G401.6 (cell line): ENCODE measurements around the gene ZNF621.
"Not testable (repeated sequence)": the region's sequence is repeated elsewhere in the genome, so short reads cannot be mapped to it uniquely, and the experiment has no call there.

Experiments used
- FAIRE-seq: peaks from 2 replicates; lab custom pipeline; 2012; peaks lifted over from hg19 to GRCh38; lab: Jason Lieb, UNC

Gene ZNF621

GRCh38 chr3:40546816-40547215 is 22.1 kb downstream of the ZNF621 start:
- FAIRE-seq = no peak

DNA sequence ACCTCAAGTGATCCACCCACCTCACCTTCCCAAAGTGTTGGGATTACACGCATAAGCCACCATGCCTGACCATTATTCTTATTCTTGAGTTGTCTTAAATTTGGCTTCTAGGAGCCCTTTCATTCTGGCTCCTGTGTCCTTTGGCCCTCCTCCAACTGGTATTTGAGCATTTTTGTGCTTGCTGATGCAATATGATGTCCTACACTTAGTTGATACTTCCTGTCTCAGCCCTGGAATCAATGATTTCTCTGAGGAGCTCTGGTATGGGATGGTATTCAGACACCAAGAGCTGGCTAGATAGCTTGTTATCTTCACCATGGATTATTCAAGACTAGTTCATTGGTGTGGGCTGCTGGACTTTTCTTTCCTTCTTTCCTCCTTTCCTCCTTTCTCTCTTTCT is 25.4 kb downstream of the ZNF621 start:
- FAIRE-seq = no peak

DNA sequence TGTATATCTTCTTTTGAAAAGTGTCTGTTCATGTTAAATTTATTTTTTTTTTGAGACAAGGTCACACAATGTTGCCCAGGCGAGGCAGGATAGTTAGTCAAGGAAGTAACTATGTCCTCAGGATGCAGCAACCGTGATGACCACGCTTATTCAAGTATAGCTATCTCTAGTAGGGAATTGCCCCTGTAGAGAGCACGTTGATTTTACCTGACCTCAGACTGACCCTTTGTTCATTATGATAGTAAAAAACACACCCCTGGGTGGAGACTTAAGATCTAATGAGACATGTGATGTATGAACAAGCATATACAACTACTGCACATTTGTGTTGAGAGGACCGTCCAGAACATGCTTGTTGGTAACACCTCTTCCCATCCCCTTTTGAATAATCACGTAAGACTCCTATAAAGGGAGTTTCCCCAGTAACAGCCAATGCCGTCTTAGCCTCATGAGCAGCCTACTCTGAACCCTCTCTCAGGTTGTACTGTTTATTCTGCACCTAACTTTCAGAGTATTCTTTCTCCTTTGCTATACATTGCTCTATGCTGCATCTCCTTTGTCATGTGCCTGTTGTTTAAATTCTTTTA is 32.9 kb downstream of the ZNF621 start:
- no peak for FAIRE-seq

GRCh38 chr3:40562482-40562881 is 37.7 kb downstream of the ZNF621 start:
- FAIRE-seq = not testable (repeated sequence)

DNA sequence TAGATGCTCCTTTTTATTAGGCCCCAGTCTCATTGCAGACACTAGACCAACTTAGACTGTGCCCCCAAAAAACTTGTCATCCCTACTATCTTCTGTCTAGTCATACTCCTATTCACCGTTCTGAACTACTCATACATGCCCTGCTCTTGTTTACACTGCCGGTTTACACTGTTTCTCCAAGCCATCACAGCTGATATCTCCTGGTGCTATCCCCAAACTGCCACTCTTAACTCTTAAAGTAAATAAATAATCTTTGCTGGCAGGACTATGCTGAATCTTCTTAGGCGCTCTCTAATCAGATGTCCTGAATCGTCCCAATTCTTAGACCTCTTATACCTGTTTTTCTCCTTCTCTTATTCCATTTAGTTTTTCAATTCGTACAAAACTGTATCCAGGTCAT is 40.9 kb downstream of the ZNF621 start:
- FAIRE-seq = not testable (repeated sequence)

- no peak for FAIRE-seq
These were observed 41.9 kb downstream of the ZNF621 start for GRCh38 chr3:40566694-40567093.

- no peak for FAIRE-seq
These were observed 47.8 kb downstream of the ZNF621 start for GRCh38 chr3:40572588-40572987.

GRCh38 chr3:40574050-40574449 is 49.3 kb downstream of the ZNF621 start:
- no peak for FAIRE-seq

- FAIRE-seq = no peak
These were observed 49.9 kb downstream of the ZNF621 start for GRCh38 chr3:40574661-40575060.

GRCh38 chr3:40576396-40576795 is 51.6 kb downstream of the ZNF621 start:
- FAIRE-seq = no peak

- peak; percentile 13 for FAIRE-seq
These were observed 55.8 kb downstream of the ZNF621 start for GRCh38 chr3:40580494-40581091.

DNA sequence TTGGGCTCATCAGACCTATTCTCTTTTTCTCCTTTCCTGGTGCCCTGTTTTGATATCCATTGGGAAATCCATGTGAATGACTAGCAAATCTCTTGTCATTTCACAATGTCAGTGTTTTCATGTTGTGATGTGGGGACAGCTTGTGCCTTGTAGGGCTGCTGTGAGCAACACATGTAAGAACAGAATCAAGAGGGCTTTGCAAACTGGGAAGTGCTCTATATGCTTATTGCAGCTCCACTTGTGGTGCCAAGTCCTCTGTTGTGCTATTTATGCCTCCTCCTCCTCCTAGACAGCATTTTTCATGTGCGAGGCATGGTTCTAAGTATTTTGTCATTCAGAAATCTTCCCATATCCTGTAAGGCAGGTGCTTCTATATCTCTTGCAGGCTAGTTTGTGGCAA is 56.4 kb downstream of the ZNF621 start:
- FAIRE-seq = no peak

DNA sequence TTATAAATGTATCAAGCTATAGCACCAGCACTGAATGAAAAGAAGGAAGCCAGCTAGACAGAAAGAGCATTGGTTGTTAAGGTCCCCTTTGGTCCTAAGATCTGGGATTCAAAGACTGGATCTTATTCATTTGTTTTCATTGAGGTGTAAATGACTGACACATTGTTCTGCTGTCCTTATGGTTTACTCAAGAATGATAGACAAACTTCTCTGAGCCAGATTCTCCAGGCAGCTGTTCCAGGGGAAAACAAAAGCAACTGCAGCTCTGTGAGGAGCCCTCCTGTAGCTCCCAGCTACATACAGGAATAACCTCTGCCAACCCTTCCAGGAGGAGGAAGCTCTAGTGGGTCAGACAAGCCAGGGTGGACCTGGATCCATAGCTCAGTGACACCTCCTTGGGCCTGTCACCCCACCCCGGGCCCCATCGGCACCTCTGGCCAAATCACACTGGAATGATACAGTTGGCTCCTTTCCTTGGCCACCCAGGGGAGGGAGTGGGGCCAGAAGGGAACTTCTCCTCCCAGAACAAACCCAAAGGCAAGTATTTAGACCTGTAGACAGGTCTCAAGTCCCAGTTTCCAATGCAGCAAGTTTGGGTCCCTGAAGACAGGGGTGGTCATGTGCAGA is 57.8 kb downstream of the ZNF621 start:
- no peak for FAIRE-seq

DNA sequence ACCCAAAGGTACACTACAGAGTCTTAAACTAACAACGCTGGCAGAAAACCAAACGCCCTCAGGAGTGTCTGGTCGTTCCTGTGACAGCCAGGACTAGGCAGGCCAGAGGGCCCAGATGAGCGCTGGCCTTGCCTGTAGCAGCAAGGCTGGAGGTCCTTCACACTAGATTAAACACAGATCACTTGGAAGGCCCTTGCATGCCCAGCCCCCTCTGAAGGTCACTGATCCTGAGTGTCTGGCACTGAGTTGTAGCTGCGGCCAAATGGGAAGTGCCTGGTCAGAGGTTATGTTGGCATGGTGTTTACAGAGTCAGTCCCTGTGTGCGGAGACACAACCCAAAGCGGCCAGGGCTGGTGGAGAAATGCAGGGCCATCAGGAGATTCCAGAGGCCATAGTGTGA is 58.9 kb downstream of the ZNF621 start:
- FAIRE-seq = no peak

DNA sequence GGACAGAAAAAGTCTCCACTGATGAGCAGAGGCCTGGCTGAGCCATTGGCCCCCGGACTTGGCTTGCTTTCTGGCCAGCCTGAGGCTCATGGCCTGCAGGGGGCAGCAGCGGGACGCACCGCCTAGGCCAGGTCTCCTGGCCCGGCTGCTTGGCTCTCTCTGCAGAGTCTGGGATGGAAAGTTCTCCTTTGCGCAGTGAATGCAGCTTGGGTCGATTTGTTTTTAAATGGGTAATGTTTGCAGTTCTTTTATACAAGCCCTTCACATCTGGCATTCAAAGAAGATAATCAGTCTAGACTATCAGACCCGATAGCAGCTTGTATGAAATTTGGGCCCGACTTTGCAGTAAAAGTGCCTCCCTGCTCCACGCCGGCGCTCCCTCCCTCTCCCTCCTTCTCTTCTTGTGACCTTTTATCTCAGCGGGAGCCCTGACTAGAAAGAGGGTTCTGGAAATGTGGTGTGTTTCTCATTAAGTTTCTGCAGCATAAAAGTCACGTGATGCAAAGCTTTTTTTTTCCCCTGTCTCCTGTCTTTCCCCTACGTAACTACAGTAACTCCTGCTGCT is 59.9 kb downstream of the ZNF621 start:
- no peak for FAIRE-seq

DNA sequence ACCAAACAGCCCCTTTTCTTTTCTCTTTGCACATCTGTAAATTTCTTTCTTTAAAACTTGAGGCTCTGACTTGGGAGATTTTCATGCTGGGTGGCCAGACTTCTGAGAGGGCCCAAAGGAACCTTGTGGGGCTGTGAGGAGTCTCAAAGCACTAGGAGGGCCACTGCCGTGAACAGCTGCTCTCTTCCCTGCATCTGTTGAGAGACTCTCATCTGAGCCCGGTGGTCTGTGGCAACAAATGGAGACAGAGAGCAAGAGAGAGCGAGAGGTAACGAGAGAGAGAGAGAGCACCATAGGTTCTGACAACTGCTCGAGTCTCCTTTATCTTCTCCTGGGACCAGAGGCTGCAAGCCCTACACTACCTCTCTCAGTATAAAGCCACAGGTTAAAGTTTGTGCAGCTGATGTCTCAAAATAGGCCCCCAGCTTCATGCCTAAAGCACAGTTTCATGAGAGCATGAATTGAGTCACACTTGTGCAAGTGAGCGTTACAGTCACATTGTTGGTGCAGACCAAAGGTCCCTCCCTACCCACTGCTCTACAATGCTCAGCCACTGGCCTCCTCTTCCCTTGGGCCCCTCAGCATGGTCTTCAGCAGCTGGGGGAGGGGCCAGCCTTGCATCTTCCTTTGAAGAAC is 60.7 kb downstream of the ZNF621 start:
- FAIRE-seq = no peak

DNA sequence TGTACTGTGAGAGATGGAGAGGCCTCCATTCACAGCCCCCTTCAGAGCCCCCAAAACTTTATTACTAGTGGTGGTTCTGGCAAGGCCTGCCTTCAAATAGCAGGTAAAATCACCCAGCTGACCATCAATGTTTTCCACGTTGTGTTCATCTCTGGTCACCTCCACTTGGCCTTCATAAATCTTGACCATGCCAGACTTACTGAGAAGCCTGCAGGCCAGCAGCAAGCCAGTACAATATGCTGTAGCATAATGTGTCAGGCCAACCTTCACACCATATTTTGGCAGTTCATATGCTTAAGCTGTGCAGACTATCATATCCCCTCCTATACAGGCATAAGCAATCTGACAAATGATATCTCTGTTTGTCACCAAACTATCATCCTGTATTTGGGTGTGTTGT is 62.1 kb downstream of the ZNF621 start:
- FAIRE-seq = no peak

DNA sequence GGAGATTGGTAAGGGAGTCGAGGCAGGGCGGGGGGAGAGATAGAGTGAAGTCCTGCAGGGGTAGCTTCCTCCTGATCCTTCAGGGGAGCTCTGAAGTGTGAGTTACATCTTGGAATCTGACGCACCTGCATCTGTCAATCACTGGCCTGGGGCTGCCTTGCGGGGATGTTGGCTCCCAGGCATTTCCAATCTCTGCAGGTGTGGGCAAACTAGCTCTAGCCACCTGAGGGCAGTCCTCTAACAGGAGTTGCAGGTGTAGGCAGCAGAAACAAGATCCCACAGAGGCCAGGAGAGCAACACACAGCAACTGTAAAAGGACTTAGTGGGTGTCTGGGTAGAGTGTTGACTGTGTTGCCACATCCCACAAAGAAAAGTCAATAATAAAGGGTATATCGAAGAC is 63.6 kb downstream of the ZNF621 start:
- FAIRE-seq = no peak
